GM21360 (cell line): Measurements from ENCODE around the gene GPX4.

ENCODE experiments used
- ATAC-seq: cut with Tn5 transposase; IDR thresholded peaks from one replicate; pipeline ENCODE4 v1.9.1; 2021; ENCODE audit warnings: mild to moderate bottlenecking, moderate library complexity; ENCODE audit not compliant: unreplicated experiment

The GPX4 gene

GRCh38 chr19:1084024-1084868 lies 19.5 kb upstream of the GPX4 start:
- no peak for ATAC-seq

GRCh38 chr19:1085053-1085658 lies 18.6 kb upstream of the GPX4 start:
- no peak for ATAC-seq

GRCh38 chr19:1085676-1086442 lies 17.9 kb upstream of the GPX4 start:
- no peak for ATAC-seq

- ATAC-seq = no peak
Observed at GRCh38 chr19:1086613-1087012, 17.2 kb upstream of the GPX4 start.

- no peak for ATAC-seq
Observed at GRCh38 chr19:1087813-1088415, 15.9 kb upstream of the GPX4 start.

DNA sequence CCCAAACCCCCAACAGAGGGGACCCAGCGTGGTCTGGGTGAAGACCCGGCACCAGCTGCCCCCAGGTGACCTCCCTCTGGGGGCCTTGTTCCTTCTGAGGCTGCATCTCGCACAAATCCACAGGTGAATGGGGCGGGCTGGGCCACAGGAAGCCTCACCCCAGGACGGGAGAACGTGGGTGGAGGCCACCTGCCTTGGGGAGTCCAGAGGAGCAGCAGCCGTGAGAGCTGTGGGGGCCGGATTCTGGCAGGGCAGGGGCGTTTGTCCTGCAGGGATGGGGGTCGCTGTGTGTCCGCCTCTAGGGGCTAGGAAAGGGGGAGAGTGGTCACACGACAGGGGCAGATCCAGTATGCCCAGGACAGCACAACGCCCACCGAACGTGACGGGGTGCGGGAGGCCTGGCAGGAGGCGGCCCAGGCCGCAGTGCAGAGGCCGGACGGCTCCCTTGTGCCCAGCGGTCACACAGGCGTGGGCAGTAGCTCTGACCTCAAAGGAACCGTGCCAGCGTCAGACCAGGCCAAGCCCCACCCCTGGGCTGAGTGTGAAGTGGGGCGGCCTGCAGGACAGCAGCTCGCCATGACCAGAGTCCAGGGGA lies 15.3 kb upstream of the GPX4 start:
- ATAC-seq = no peak

GRCh38 chr19:1089126-1089771 lies 14.5 kb upstream of the GPX4 start:
- no peak for ATAC-seq

- no peak for ATAC-seq
Observed at GRCh38 chr19:1089891-1090290, 13.9 kb upstream of the GPX4 start.

- ATAC-seq = no peak
Observed at GRCh38 chr19:1090731-1091543, 12.9 kb upstream of the GPX4 start.

DNA sequence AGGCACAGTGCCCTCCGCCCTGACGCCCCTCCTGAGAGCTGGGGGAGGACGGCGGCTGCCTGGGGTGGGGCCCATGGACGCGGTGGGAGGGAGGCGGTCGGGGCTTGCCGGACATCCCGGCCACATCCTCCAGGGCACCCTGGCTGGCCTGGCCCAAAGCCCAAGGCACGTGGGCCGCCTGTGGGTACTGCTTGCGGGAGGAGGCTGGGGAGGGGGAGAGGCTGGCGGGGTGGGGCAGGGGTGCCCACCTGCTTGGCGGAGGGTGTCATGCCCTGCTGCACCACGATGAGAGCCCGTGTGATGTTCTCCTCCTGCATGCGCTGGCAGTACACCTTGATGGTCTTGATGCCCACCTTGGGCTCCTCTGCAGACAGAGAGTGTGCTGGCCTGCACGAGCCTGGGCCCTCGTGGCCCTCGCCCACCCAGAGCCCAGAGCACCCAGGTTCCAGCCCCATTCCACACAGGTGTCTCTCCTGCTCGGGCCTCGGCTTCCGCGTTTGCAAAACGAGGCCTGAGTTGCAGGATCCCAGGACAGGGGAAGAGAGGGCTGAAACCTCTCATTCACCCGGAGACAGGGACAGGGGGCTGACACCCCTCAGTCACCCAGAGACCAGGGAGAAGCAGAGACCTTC lies 12.1 kb upstream of the GPX4 start:
- ATAC-seq = no peak

- no peak for ATAC-seq
Observed at GRCh38 chr19:1093330-1093729, 10.5 kb upstream of the GPX4 start.

DNA sequence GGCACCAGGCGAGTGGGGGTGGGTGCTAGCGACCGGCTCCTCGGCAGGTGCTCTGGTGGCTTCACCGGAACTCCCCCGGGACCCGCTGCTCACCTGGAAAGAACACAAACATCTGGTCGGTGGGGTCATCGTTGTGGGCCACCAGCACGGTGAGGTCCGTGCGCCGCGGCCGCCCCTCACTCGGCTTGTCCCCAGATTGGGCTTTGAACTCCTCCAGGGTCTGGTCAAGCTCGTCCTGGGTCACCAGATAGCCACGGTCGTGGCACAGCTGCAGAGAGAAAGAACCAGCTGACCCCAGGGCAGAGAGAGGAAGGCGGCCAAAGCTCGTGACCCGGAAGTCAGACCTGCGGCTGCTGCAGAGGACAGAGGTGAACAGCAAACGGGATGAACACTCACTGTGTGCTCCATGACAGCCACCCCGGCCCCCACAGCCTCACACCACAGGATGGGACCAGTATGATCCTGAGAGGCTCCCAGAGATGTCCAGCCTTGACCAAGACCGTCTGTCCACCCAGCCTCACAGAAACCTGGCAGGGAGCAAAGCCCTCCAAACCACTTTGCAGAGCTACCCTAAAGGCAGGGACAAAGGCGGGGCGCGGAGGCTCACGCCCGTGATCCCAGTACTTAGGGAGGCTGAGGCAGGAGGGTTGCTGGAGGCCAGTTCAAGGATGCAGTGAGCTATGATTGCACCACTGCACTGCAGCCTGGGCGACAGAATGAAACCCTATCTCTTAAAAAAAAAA lies 9.8 kb upstream of the GPX4 start:
- ATAC-seq = no peak

DNA sequence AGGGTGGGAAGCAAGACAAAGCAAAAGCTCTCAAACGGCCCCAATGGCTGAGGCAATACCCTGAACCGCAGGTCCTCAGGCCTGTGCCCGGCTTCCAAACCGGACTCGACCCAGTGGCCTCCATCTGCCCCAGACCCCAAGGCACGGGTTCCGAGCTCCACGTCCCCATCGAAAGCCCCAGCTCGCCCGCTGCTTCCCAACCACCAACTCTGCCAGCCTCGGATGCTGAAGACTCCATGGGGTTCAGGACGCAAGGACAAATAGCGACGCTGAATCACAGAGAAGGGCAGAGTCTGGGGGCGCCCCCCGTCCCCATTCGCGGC lies 9.2 kb upstream of the GPX4 start:
- ATAC-seq = no peak

GRCh38 chr19:1094978-1095701 lies 8.7 kb upstream of the GPX4 start, which contains the start of gene POLR2E:
Gene POLR2E, minus strand, starts transcription at chr19:1095375. Its CDS starts 60 bp downstream, at chr19:1095315.
- peak; percentile 85 for ATAC-seq

DNA sequence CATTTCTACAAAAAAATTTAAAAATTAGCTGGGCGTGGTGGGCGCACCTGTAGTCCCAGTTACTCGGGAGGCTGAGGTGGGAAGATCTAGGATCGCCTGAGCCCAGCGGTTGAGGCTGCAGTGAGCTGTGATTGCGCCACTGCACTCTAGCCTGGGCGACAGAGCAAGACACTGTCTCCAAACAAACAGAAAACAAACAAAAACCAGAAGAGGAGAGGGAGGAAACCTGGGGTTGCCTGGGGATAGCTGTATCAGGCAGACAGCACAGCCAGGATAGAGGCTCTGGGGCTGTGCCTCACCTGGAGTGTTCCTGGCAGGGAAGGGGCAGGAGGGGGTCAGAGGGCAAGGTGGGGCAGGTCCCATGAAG lies 6.0 kb upstream of the GPX4 start:
- no peak for ATAC-seq

DNA sequence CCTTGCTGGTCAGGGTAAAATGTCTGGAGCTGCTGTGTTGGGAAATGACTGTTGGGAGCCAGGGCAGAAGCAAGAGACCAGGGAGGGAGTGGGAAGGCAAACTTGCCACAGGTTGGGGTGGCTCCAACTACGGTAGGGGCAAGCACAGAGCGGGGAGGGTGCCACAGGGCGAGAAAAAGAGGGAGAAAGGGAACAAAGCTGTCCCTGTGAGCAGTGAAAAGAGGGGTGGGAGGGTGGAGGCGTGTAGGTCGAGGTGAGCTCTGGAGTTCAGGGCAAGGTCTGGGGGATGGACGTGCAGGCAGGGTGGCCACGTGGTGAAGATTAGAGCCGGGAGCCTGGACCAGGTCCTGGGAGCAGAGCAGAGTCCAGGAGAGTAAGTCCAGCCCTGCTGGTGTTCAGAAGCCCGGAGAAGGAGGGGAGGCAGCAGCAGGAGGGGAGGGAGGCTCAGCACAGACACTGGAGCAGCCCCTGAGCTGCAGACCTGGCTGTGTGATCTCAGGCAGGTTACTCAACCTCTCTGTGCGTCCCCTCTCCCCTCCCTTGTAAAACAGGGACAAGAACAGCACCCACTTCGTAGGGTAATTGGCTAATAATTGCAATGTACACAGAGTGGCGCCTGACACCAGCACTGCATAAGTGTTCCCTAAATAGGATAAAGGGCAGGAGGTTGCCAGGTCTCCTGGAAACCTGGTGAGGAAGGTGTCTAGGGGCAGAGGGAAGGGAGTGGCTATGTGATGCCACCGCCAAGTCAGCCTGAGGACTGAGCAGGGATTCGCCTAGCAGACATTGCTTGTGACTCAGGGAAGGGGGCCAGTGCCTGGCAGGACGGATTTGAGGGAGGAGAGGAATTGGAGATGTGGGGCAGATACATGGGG lies 5.4 kb upstream of the GPX4 start:
- no peak for ATAC-seq

- no peak for ATAC-seq
Observed at GRCh38 chr19:1101337-1101698, 2.5 kb upstream of the GPX4 start.
